Naive thymus-derived CD8-positive, alpha-beta T cell (primary cell): Measurements from ENCODE around the gene PFKFB1. TPM values are rescaled to one million over a fixed set of nuclear protein-coding genes. Genes with fewer than 3 reads are reported as not detected.

Experiments
- ATAC-seq, 2 donors: fragments of 150-1000 bp; cut with Tn5 transposase in 1 of 2; sonication (Bioruptor Pico), chemical (Tn5 transposase) in 1 of 2; 1 replicate in 1 of 2; 2 replicates in 1 of 2; pipeline ENCODE4 v1.10.0; 2021; ENCODE audit warnings: mild to moderate bottlenecking in 2 of 2, moderate library complexity in 2 of 2
- POLR2A ChIA-PET: fragments of 350-600 bp; sonication (Branson Sonifier 250); formaldehyde crosslinking; loops from one replicate; lab custom pipeline; 2021; ENCODE audit warnings: antibody characterized with exemption; lab: Charles Lee
- DNase-seq, 10 donors: peaks; one replicate each; pipeline versions ENCODE4 v3.0.0 to v3.0.0-alpha.2; 2020 to 2022
- H3K27ac Mint-ChIP-seq, 10 donors: one replicate each; pipeline ENCODE4 v1.8.0; 2020 to 2022; ENCODE audit warnings: mild to moderate bottlenecking in 10 of 10, mixed read lengths in 10 of 10, moderate library complexity in 4 of 10, inconsistent platforms in 1 of 10
- H3K27me3 Mint-ChIP-seq, 5 donors: one replicate each; pipeline ENCODE4 v1.8.0; 2021 to 2022; ENCODE audit warnings: mixed read lengths in 5 of 5
- H3K36me3 Mint-ChIP-seq, 3 donors: one replicate each; pipeline ENCODE4 v1.8.0; 2020 to 2022; ENCODE audit warnings: mixed read lengths in 3 of 3, mild to moderate bottlenecking in 2 of 3, inconsistent platforms in 1 of 3
- H3K4me1 Mint-ChIP-seq, 4 donors: one replicate each; pipeline ENCODE4 v1.8.0; 2021 to 2022; ENCODE audit warnings: mixed read lengths in 4 of 4
- H3K4me3 Mint-ChIP-seq, 10 donors: one replicate each; pipeline ENCODE4 v1.8.0; 2020 to 2022; ENCODE audit warnings: mild to moderate bottlenecking in 10 of 10, mixed read lengths in 10 of 10, moderate library complexity in 6 of 10, inconsistent platforms in 1 of 10
- H3K9me3 Mint-ChIP-seq, 9 donors: one replicate each; pipeline ENCODE4 v1.8.0; 2020 to 2022; ENCODE audit warnings: mixed read lengths in 9 of 9, mild to moderate bottlenecking in 3 of 9, inconsistent platforms in 1 of 9, moderate library complexity in 1 of 9
- polyA plus RNA-seq, 3 donors: library from polyadenylated mRNA; unstranded; fragments of 300-500 nt; fragmentation: Illumina TruSeq; gene quantifications; one replicate each; pipeline ENCODE4 v1.2.3, GENCODE V29; 2021
- total RNA-seq, 8 experiments: library from RNA in 2 of 8; stranded (reverse) in 2 of 8; gene quantifications; one replicate each; pipeline ENCODE4 v1.2.3 and lab custom pipeline; 2021 to 2026

PFKFB1 gene
- total and polyA plus RNA-seq, 5 experiments from 2014 or later = 0.16 to 1.1 (median 0.31) TPM

DNA sequence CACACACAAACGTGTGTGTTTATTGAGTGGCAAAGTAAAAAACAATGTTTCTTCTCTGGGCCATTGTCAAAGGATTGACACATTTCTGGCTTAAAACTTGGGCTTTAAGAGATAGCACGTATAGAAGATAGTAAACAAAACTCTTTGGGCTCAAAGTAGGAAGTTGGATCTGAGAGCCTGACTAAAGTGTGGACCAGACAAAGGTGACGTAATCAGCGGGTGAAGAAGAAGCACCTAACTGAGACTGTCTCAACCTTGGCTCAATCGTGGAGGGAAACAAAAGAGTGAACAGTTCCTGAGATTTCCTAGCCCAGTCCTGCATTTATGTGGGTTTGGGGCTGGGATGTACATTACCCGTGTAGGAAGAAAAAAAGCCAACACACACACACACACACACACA is 13.7 kb downstream of the PFKFB1 start:
- Mint-ChIP-seq H3K9me3 (peaks cover 0 to 4% (median 0%) of the 10 kb centered on the region in 9 donors), H3K27me3 (no peaks in the 10 kb centered on the region), H3K4me1 (no peaks in the 10 kb centered on the region), H3K36me3 (peaks cover 0 to 8% (median 2%) of the 10 kb centered on the region in 3 donors), H3K27ac (no peak overlapping the region), H3K4me3 (no peak overlapping the region)
- DNase-seq = no peak
- ATAC-seq = no peak
- POLR2A ChIA-PET = interaction anchor here (0.7 kb wide), 1 partner anchor 26 kb away, joined by 3 read pairs; no protein-coding TSS in a partner anchor

DNA sequence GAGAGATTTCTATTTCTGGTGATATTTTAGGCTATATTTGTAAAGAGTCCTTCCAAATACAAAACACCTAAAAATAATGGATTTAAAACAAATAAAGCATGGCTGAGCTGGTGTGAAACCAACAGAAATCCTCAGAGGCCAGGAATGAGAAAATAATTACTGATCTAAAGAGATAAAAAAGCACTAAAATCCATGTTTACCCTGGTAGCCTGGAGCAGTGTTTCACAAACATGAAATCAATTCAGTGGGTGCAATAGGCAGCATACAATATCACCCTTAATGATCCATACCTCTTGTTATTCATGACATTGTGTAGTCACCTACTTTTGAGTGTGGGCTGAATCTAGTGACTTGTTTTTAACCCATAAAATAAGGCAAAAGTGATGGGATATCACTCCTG is 14.6 kb downstream of the PFKFB1 start:
- POLR2A ChIA-PET = interaction anchor here (0.7 kb wide), 1 partner anchor 27 kb away, joined by 3 read pairs; no protein-coding TSS in a partner anchor
- peaks cover 0 to 4% (median 0%) of the 10 kb centered on the region in 9 donors for H3K9me3 Mint-ChIP-seq
- H3K4me3 Mint-ChIP-seq = no peak overlapping the region
- no peaks in the 10 kb centered on the region for H3K27me3 Mint-ChIP-seq
- no peak overlapping the region for H3K27ac Mint-ChIP-seq
- H3K4me1 Mint-ChIP-seq = no peaks in the 10 kb centered on the region
- H3K36me3 Mint-ChIP-seq = peaks cover 0 to 8% (median 2%) of the 10 kb centered on the region in 3 donors
- ATAC-seq (no peak), DNase-seq (no peak)

DNA sequence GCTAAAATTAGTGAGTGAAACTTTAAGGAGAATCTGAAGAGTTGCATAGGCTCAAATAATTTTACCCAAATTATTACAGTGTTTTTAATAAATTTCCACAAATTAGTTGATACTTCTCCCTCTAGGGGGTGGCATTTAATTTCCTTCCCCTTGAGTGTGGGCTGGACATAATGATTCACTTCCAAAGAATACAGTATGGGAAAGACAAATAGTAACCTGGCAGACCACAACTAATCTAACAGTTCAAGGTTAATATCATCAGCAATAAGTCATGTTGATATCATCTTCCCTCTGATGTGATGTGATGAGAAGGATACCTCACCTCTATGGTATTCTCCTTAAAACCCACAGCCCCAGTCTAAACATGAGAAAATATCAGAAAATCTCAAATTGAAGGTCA is 15.5 kb downstream of the PFKFB1 start:
- Mint-ChIP-seq H3K4me3 (no peak overlapping the region), H3K9me3 (peaks cover 0 to 4% (median 0%) of the 10 kb centered on the region in 9 donors), H3K4me1 (no peaks in the 10 kb centered on the region), H3K27ac (no peak overlapping the region), H3K36me3 (no peaks in the 10 kb centered on the region), H3K27me3 (no peaks in the 10 kb centered on the region)
- ATAC-seq = no peak
- POLR2A ChIA-PET = no interaction called here
- DNase-seq = no peak

DNA sequence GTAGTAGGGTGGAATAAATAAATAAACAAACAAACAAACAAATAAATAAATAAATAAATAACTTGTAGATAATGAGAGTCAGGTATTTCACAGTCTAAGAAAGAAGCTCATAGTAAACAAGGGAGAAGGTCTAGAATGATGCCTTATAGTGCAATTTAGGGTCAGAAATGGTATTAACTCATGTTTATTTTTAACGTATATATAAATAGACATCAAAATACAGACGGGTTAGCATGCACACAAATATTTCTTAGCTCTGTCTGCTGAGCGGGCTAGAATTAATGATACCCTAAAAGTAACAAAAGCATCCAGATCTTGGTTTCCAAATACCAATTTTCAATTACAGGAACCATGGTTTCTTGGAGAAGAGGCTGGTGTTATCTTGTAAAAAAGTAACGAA is 16.6 kb downstream of the PFKFB1 start:
- Mint-ChIP-seq H3K27me3 (no peaks in the 10 kb centered on the region), H3K4me1 (no peaks in the 10 kb centered on the region), H3K27ac (no peak overlapping the region), H3K4me3 (no peak overlapping the region), H3K9me3 (peaks cover 0 to 2% (median 0%) of the 10 kb centered on the region in 9 donors), H3K36me3 (no peaks in the 10 kb centered on the region)
- no peak for DNase-seq
- no peak for ATAC-seq
- POLR2A ChIA-PET = no interaction called here

- H3K4me1 Mint-ChIP-seq = peaks cover 15 to 42% (median 25%) of the 10 kb centered on the region in 4 donors
- ATAC-seq = peak; percentile 86 to 88
- POLR2A ChIA-PET = no interaction called here
Observed at GRCh38 chrX:54964766-54965497, 29.1 kb downstream of the PFKFB1 start.

GRCh38 chrX:54961750-54962149 is 32.2 kb downstream of the PFKFB1 start:
- H3K4me1 Mint-ChIP-seq = peaks cover 14 to 39% (median 24%) of the 10 kb centered on the region in 4 donors
- H3K9me3 Mint-ChIP-seq = peaks cover 0 to 2% (median 0%) of the 10 kb centered on the region in 9 donors
- no peak overlapping the region for H3K27ac Mint-ChIP-seq
- ATAC-seq (no peak), DNase-seq (no peak)
- POLR2A ChIA-PET = no interaction called here
- H3K4me3 Mint-ChIP-seq = no peak overlapping the region
- H3K36me3 Mint-ChIP-seq = no peaks in the 10 kb centered on the region
- H3K27me3 Mint-ChIP-seq = no peaks in the 10 kb centered on the region

More at GRCh38 chrX:54964766-54965497, 29.1 kb downstream of the PFKFB1 start:
- peak in 5 of 10 donors; percentile 4 to 60 (median 43) for DNase-seq
- Mint-ChIP-seq H3K4me3 (peak overlapping the region; percentile 4 to 75 (median 60)), H3K27ac (peak overlapping the region; percentile 20 to 89 (median 69)), H3K36me3 (no peaks in the 10 kb centered on the region), H3K9me3 (peaks cover 0 to 14% (median 0%) of the 10 kb centered on the region in 9 donors), H3K27me3 (no peaks in the 10 kb centered on the region)

DNA sequence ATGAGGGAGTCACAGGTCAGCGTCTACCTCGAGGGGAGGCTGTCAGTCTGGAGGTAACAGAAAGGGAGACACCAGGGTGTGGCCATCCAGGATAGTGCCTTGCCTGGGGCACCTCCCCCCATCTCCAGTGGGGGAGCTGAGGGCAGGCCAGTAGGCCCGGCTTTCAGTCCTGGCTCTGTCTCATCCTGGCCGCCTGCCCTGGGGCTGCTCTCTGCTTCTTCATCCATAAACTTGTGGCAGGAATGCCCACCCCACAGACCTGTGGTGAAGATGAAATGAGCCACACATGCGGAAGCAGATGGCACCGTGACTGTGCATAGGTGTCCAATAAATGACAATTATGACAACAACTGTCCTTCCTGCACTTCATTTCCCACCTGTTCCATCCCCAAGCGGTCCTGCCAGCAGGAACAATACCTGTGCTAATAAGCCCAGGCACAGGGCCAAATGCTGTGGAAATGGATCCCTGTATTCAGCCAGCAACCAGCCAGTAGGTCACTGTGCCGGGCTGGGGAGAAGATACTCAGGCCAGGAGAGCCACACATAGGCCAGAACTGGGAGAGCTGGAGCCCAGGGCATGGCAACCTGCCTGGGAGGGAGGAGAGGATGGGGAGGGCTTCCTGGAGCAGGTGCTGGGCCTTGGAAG is 43.1 kb downstream of the PFKFB1 start:
- no peak for DNase-seq
- Mint-ChIP-seq H3K4me3 (no peak overlapping the region), H3K4me1 (peaks cover 0 to 5% (median 0%) of the 10 kb centered on the region in 4 donors), H3K27me3 (no peaks in the 10 kb centered on the region), H3K9me3 (no peaks in the 10 kb centered on the region), H3K27ac (no peak overlapping the region), H3K36me3 (no peaks in the 10 kb centered on the region)
- no peak for ATAC-seq
- POLR2A ChIA-PET = no interaction called here

DNA sequence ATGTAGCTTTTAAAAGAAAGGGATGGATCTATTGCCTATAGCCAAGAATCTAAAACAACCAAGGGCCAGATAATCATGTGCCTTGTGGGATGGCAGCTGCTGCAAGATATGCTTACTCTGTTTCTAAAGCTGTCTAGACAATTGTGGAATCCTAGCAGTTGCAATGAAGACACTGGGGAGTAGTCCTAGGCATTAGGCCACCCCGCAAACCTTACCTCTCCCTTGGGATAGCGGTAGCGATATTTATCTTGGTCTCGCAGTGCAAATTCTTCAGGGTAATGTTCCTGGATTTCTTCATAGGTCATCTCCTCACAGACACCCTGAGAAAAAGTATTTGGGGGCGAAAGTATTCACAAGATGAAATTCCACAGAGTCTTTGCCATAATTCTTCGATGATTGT is 48.8 kb downstream of the PFKFB1 start:
- POLR2A ChIA-PET = no interaction called here
- DNase-seq (no peak), ATAC-seq (no peak)
- no peak overlapping the region for H3K27ac Mint-ChIP-seq
- no peaks in the 10 kb centered on the region for H3K27me3 Mint-ChIP-seq
- H3K36me3 Mint-ChIP-seq = no peaks in the 10 kb centered on the region
- no peaks in the 10 kb centered on the region for H3K9me3 Mint-ChIP-seq
- peaks cover 0 to 3% (median 0%) of the 10 kb centered on the region in 4 donors for H3K4me1 Mint-ChIP-seq
- no peak overlapping the region for H3K4me3 Mint-ChIP-seq

- Mint-ChIP-seq H3K36me3 (no peaks in the 10 kb centered on the region), H3K4me3 (no peak overlapping the region), H3K27ac (peak overlapping the region in 1 of 10 donors; percentile 4), H3K27me3 (no peaks in the 10 kb centered on the region), H3K9me3 (no peaks in the 10 kb centered on the region), H3K4me1 (peaks cover 0 to 3% (median 0%) of the 10 kb centered on the region in 4 donors)
- POLR2A ChIA-PET = no interaction called here
- no peak for DNase-seq
- no peak for ATAC-seq
Observed at GRCh38 chrX:54944816-54945215, 49.2 kb downstream of the PFKFB1 start.

- H3K27me3 Mint-ChIP-seq = no peaks in the 10 kb centered on the region
- H3K27ac Mint-ChIP-seq = no peak overlapping the region
- no peaks in the 10 kb centered on the region for H3K36me3 Mint-ChIP-seq
- H3K9me3 Mint-ChIP-seq = no peaks in the 10 kb centered on the region
- ATAC-seq (no peak), DNase-seq (no peak)
- no peak overlapping the region for H3K4me3 Mint-ChIP-seq
- H3K4me1 Mint-ChIP-seq = peaks cover 0 to 2% (median under 1%) of the 10 kb centered on the region in 4 donors
- POLR2A ChIA-PET = no interaction called here
Observed at GRCh38 chrX:54937416-54937815, 56.6 kb downstream of the PFKFB1 start.

GRCh38 chrX:54935306-54935705 is 58.7 kb downstream of the PFKFB1 start:
- DNase-seq (no peak), ATAC-seq (no peak)
- no peaks in the 10 kb centered on the region for H3K27me3 Mint-ChIP-seq
- H3K4me1 Mint-ChIP-seq = peaks cover 0 to 2% (median under 1%) of the 10 kb centered on the region in 4 donors
- H3K9me3 Mint-ChIP-seq = no peaks in the 10 kb centered on the region
- peaks cover 0 to 2% (median 0%) of the 10 kb centered on the region in 3 donors for H3K36me3 Mint-ChIP-seq
- H3K27ac Mint-ChIP-seq = no peak overlapping the region
- POLR2A ChIA-PET = no interaction called here
- H3K4me3 Mint-ChIP-seq = no peak overlapping the region

GRCh38 chrX:54934890-54935289 is 59.1 kb downstream of the PFKFB1 start:
- DNase-seq = no peak
- H3K27ac Mint-ChIP-seq = no peak overlapping the region
- no peaks in the 10 kb centered on the region for H3K27me3 Mint-ChIP-seq
- ATAC-seq = no peak
- H3K4me3 Mint-ChIP-seq = no peak overlapping the region
- H3K36me3 Mint-ChIP-seq = peaks cover 0 to 2% (median 0%) of the 10 kb centered on the region in 3 donors
- no peaks in the 10 kb centered on the region for H3K9me3 Mint-ChIP-seq
- POLR2A ChIA-PET = no interaction called here
- peaks cover 0 to 2% (median under 1%) of the 10 kb centered on the region in 4 donors for H3K4me1 Mint-ChIP-seq

- ATAC-seq (no peak), DNase-seq (no peak)
- H3K27ac Mint-ChIP-seq = no peak overlapping the region
- peaks cover 0 to 2% (median 0%) of the 10 kb centered on the region in 3 donors for H3K36me3 Mint-ChIP-seq
- no peaks in the 10 kb centered on the region for H3K9me3 Mint-ChIP-seq
- no peaks in the 10 kb centered on the region for H3K27me3 Mint-ChIP-seq
- no peak overlapping the region for H3K4me3 Mint-ChIP-seq
- POLR2A ChIA-PET = no interaction called here
- H3K4me1 Mint-ChIP-seq = peaks cover 0 to 2% (median under 1%) of the 10 kb centered on the region in 4 donors
Observed at GRCh38 chrX:54934058-54934457, 59.9 kb downstream of the PFKFB1 start.
